HPDE6-E6E7 (cell line): ENCODE results near the gene WDR77.

Experiments used
- DNase-seq: peaks from one replicate; pipeline ENCODE4 v3.0.0; 2011; ENCODE audit warnings: missing footprints; ENCODE audit errors: extremely low spot score

Gene WDR77

GRCh38 chr1:111448918-111449702 is at the start of gene WDR77, which contains the start of gene ATP5PB:
Gene WDR77 (minus strand): TSS chr1:111449256. CDS start chr1:111449169, 87 bp downstream.
Gene ATP5PB (plus strand): TSS chr1:111449464. CDS start chr1:111449542, 78 bp downstream.
- peak; percentile 97 for DNase-seq

DNA sequence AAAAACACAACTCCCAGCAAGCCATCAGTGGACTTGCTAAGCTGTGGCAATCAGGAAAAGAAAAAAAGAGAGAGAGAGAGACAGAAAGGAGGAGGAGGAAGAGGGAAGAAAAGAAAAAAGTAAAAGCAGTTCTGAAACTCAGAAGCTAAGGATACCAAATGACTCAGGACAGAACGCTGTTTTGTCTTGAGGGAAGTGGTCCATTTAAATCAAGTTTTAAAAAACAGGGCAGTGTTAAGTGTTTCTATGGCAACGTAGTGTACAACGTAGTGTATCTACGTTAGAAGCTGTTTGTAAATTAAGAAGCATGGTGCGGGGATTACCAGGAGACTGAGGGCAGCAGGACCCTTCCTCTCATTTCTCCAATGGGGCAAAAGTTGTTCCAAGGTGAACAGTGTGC is 48.5 kb upstream of the WDR77 start:
- no peak for DNase-seq

GRCh38 chr1:111496398-111496797 is 47.3 kb upstream of the WDR77 start:
- DNase-seq: no peak

DNA sequence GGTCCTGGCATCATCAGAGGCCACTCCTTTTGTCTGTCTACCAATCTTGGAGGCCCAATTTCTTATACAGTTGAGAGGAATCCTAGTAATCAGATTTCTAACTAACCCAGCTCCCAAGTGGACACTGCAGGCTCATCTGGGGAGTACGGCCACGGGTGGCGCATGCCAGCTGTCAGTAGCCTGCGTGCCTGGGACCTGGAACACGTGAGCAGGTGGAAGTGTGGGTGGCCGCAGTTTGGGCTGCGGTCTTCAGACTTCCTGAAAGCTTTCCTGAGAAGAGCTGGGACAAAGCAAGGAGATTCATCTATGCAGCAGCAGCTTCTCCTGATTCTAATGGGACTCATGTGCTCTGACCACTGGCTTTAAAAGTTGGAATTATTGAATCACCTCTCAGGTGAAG is 42.0 kb upstream of the WDR77 start:
- no peak for DNase-seq

DNA sequence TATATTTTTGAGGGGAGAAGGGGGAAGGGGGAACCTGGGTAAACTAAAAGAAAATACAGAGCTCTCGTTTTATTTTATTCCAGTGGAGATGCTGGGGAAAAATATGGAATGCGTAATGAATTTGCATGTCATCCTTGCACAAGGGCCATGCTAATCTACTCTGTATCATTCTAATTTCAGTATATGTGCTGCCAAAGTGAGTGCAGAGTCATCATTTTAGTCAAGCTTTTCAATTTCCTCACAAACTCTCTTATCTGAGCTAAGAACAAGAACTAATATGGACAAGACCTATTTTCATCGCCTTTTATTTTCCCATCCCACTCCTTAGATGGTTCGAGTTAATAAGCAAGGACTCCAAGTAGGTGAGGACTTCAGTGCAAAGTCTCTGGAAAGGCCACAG is 41.2 kb upstream of the WDR77 start:
- DNase-seq: no peak

DNA sequence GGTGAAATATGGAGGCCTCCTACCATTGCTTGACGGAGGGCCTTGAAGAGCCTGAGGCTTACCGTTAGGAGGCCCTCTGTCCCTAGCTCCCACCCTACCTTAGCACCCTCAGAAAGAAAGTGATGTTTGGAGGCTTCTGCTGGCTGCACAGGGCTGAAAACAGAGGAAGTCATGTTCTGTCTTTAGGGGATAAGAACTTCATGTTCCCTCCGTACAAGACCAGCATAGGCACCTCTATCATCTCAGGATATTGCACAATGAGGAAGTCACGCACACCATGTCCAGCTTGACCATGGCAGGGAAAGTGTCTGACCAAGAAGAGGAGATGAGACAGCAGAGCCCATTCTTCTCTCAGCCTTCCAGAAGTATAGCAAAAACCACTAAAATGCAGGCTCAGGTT is 40.5 kb upstream of the WDR77 start:
- no peak for DNase-seq

- DNase-seq: no peak
Measured at GRCh38 chr1:111488669-111489068, 39.6 kb upstream of the WDR77 start.

DNA sequence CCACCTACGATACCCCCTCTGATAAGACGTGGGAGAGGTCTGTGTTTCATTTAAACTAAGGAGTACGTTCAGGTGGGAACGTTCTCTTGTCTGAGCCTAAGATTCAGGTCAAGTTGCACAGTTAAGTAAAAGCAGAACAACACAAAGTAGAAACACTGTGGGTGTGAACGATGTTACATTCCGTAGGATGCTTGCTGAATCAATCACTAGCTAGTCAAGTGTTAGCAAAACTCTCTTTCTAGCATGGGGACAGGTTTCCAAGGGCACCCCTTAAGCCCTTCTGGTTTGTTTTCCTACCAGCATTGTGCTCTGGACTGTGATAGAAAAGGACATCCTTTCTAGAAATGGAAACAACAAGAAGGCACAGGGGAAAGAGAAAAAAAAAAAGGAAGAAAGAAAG is 38.1 kb upstream of the WDR77 start:
- no peak for DNase-seq

DNA sequence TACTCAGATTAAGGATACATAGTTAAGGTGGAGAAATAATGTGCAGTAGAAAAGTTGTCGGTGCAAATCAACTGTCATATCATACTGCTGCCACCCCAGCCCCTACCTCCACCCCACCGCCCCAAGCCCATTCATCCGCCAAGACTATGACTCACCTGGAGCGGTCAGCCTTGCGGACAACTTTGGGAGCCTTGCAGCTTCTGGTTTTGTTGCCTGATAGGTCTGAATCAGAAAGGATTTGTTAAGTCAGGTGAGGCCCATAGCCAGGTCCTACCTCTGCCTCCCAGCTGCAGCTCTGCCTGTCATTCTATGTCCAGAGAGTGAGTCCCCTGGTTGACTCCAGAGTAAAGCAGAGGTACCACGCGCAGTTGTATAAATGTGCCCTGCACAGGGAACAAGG is 37.4 kb upstream of the WDR77 start:
- DNase-seq: no peak

DNA sequence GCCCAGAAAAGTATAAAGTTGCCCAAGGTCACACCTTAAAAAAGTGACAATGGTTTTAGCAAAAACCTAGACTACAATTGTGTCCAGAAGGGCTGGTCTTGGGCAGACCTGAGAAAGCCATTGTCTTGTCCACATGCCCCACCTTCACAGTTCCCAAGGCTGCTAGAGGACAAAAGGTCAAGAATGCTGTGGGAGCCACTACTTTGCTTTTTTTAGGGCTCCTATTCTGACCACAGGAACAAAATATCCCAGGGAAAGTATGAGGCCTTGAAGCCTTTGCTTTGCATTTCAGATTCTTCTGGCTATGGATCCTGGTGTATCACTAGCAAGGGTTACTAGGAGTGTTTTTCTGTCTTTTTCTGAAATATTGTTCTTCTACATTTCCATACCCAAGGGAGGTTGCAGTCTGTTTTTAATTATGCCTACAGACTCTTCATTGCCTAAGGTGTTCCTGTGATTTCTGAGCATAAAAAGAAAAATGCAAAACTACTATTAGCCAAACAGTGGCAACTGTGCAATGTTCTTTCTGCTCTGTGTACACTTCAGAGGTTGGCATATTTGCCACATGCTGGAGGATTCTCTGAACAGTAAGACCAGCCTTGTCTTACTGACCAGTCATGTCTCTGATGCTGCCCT is 35.5 kb upstream of the WDR77 start:
- DNase-seq: no peak

GRCh38 chr1:111483876-111484275 is 34.8 kb upstream of the WDR77 start:
- DNase-seq: no peak

DNA sequence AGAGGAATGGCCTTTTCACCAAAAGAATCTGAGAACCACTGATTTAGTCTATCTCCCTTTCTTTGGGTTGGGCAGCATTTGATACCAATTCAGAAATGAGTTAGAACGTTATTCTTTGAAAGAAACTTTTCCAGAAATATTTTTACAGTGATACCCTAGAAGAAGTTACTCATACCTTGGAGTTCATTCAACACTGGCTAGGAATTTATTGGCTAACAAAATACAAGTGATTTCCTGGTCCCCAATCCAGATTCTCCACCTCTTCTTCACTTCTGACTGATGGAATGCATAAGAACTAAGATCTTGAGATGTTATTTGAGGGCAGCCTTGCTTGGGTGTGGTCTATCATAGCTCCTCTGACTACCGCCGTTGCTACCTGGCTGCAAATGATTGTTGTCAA is 34.1 kb upstream of the WDR77 start:
- no peak for DNase-seq

DNA sequence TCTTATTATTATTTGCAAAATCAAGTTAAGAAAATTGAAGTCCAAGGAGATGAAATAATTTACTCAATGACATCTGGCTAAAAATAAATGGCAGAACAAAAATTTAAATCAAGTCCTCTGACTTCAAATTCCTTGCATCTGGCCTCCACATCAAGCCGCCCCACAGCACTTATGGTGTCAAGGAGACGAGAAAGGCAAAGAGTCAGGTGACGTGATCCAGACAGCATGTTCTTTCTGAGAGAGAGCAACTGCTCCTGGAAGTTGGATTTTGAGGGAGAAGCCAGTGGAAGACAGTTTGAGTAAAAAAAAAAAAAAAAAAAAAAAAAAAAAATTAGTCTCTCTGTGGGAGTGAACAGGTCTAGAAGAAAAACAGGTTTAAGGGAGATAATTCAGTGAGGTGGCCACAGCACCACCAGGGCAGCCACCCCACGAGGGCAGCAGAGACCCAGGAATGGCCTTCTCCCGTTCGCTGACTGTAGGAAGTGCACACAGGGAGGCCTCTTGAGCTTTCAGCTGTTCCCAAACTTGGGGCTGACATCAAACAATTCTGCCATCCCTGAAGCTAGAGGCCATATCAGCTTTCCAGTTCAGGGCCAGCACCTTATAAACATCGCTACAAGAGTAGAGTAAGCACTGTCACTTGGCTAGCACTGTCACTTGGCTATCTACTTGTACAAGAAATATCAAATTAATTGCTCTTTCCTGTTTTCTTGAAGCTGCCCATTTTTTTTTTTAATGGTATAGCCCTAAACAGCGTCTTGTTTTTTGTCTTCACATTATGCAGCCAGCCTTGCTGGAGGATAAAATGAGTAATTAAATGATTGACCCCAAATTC is 32.5 kb upstream of the WDR77 start:
- peak; percentile 85 for DNase-seq

DNA sequence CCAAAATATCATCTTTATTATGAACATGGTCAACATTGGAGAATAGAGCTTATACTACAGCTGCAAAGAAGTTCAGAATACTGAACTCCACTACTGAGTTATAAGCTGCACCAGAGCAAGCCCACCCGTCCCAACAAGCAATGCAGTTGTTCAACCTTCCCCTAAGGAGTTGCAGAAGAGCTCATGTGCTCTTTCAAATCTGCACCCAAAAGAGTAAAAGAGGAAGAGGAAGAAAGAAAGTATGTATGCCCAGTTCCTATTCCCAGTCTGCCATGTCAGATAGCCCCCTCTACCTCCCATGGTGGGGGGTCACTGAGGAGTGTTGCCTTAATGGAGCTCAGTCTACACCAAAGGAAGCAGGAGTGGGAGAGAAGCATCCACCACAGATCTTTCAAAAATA is 31.6 kb upstream of the WDR77 start:
- DNase-seq: no peak

GRCh38 chr1:111476761-111477309 is 27.8 kb upstream of the WDR77 start:
- no peak for DNase-seq

- no peak for DNase-seq
Measured at GRCh38 chr1:111476214-111476613, 27.2 kb upstream of the WDR77 start.

DNA sequence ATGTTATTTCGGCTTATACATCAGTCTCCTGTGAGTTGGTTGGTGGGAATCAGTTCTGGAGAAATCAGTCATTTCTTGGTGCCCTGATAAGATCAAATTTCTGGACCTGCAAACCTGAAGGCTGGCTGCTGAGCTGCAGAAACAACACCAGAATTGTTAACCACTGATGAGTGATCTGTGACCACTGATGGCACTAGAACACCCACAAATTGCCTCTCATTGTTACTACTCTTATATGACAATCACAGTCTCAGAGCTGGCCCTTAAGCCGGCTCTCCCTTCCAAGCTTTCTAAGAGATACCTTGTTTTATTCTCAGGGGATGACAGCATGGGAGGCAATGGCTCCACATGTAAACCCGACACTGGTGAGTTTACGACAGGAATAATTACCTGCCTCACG is 26.6 kb upstream of the WDR77 start:
- DNase-seq: no peak

DNA sequence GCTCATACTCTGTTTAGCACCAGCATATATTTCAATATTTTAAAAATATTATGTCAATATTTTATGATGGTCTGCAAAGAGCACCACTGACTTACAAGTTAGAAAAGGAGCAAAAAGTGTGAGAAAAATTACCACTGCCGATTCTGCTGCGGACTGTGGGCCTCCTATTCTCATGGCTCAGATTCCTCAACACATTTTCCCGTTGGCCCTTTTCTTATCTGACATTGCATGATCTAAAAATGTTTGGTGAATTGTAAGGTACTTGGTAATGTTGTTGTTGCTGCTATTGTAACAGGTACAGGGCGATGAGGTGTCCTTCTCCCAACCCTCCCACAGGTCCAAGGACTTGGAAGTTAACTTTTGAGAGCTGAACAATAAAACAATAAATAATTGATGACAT is 25.5 kb upstream of the WDR77 start:
- no peak for DNase-seq

DNA sequence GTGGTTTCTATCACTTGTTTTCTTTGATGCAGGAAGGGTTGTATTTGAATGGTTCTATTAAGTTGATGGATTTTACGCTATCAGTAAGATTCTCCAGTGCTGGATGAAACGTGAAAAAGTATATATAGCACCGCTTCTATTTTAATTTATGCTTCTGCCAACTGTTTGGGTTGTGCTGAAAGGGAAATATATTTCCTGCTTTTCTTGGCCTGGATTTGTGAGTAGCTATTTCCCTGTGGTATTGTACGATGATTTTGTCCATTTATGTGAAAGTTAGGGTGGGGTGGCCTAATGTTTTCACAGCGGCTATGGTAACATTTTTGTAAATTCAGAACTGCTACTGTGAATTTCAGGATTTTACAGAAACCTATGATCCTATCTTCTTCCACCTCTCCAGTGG is 25.1 kb upstream of the WDR77 start:
- no peak for DNase-seq

GRCh38 chr1:111471538-111471937 is 22.5 kb upstream of the WDR77 start:
- DNase-seq: no peak

GRCh38 chr1:111471012-111471411 is 22.0 kb upstream of the WDR77 start:
- no peak for DNase-seq

DNA sequence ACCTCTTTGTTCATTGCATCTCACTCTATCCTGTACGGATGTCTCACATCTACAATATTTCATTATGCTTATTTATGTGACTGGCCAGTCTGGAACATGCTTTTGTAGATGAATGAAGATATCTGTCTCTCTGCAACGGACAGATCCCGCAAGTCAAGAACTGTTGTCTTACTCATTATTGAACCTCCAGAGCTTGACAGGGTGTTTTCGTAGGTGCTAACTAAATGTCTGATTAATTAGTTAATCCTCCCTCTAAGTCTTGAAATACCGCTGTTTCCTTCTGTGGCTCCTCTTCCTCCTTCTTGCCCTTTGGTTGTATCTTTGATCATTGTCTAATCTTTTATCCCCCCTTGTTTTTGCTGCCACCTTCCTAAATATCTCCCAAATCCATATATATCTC is 21.5 kb upstream of the WDR77 start:
- no peak for DNase-seq
